ENCODE measurements around the gene CCDC33.

CCDC33 gene

DNA sequence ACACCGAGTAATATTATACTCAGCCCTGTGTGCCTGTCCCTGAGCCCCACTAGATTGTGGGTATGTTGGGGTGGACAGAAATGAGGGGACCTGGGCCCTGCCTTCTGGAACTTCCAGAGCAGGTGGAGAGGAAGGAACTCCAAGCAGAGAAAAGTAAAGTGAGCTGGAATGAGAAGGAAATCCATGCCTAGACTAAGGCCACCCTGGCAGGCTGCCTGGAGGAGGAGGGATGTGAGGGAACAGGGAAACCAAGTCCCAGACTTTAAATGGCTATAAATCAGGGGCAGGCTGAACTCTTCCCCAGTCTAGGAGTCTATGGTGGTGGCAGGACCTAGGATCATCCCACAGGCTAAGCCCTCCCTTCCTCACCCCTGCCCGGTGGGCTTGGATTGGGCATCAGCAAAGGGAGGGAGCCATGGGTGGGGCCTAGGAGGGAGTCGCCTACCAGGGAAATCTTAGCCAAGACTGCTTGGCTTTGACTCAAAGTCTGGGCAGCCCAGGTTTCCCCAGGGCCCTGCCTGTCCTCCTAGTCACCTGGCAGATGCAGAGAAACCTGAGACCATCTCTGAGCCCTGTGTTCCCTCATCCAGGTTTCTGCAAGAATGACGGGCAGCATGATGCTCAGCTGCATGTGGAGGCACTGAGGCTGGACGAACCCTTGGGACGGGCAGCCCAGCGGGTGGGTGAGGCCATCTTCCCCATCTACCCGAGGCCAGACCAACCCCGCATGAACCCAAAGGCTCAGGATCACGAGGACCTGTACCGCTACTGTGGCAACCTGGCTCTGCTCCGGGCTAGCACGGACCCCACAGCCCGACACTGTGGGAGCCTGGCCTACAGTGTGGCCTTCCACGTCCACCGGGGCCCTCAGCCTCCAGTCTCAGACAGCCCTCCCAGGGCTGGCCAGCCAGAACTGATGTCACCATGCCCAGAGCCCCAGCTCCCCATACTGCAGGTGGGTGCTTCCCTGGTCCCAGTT lies 17.9 kb upstream of the CCDC33 start:
- Histone ChIP-seq H3K9me3 (ENCODE audit: control insufficient read depth in 2 of 2, low read length in 2 of 2) (no peaks in the 10 kb centered on the region), H3K9ac (ENCODE audit: low read depth in 1 of 2, low read length in 2 of 2) (no peak overlapping the region), H3K4me1 (ENCODE audit: control insufficient read depth in 2 of 2, insufficient read depth in 2 of 2, low read length in 2 of 2) (peaks cover 3 to 6% of the 10 kb centered on the region in 2 donors), H3K36me3 (ENCODE audit: control insufficient read depth in 2 of 2, insufficient read depth in 2 of 2, low read length in 2 of 2) (no peaks in the 10 kb centered on the region), H3K27ac (ENCODE audit: low read depth in 2 of 2, low read length in 2 of 2) (no peak overlapping the region), H3K4me3 (ENCODE audit: low read length in 2 of 2) (no peak overlapping the region), H3K27me3 (ENCODE audit: control insufficient read depth in 2 of 2, insufficient read depth in 2 of 2, low read length in 2 of 2) (peaks cover 0 to 3% of the 10 kb centered on the region in 2 donors)

DNA sequence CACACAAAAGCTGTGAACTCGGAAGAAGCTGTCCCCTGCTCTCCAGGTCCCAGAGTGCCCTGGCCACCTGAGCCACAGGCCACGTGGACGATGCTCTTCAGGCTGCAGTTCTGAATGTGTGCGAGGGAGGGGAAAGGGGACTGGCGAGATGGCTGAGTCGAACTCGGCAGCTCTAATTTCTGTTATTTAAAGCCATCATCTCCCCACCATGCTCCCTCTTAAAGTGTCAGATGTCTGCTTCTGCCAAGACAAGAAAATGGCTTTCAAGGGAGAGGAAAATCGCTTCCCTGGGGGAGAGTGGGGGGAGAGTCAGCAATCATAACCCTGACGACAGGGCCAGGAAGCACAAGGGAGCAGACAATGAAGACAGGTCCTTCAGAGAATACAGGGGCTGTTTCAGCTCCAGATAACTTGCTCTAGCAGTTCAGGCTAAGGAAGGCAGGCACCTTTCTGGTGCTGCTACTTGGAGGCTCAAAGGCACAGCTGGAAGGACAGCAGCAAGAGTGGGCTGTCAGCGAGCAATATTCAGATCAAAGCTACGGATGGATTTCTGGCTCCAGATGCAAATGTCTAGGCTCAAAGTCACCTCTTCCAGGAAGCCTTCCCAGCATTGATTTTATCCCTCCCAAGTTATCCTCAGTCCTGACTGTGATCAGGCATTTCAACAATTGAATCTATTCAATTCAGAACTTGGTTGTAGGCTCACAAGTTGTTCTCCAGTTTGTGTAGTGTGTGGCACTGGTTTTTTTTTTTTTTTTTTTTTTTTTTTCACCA lies 15.5 kb upstream of the CCDC33 start:
- peaks cover 0 to 6% of the 10 kb centered on the region in 2 donors for H3K27me3 ChIP-seq (ENCODE audit: control insufficient read depth in 2 of 2, insufficient read depth in 2 of 2, low read length in 2 of 2)
- no peaks in the 10 kb centered on the region for H3K36me3 ChIP-seq (ENCODE audit: control insufficient read depth in 2 of 2, insufficient read depth in 2 of 2, low read length in 2 of 2)
- H3K27ac ChIP-seq (ENCODE audit: low read depth in 2 of 2, low read length in 2 of 2), result no peak overlapping the region
- peaks cover 3 to 7% of the 10 kb centered on the region in 2 donors for H3K4me1 ChIP-seq (ENCODE audit: control insufficient read depth in 2 of 2, insufficient read depth in 2 of 2, low read length in 2 of 2)
- no peaks in the 10 kb centered on the region for H3K9me3 ChIP-seq (ENCODE audit: control insufficient read depth in 2 of 2, low read length in 2 of 2)
- H3K4me3 ChIP-seq (ENCODE audit: low read length in 2 of 2), result no peak overlapping the region
- H3K9ac ChIP-seq (ENCODE audit: low read depth in 1 of 2, low read length in 2 of 2), result no peak overlapping the region

- H3K4me1 ChIP-seq (ENCODE audit: control insufficient read depth in 2 of 2, insufficient read depth in 2 of 2, low read length in 2 of 2), result peaks cover 3 to 7% of the 10 kb centered on the region in 2 donors
- H3K4me3 ChIP-seq (ENCODE audit: low read length in 2 of 2), result no peak overlapping the region
- no peak overlapping the region for H3K27ac ChIP-seq (ENCODE audit: low read depth in 2 of 2, low read length in 2 of 2)
- H3K9me3 ChIP-seq (ENCODE audit: control insufficient read depth in 2 of 2, low read length in 2 of 2), result no peaks in the 10 kb centered on the region
- H3K9ac ChIP-seq (ENCODE audit: low read depth in 1 of 2, low read length in 2 of 2), result no peak overlapping the region
- peaks cover 0 to 6% of the 10 kb centered on the region in 2 donors for H3K27me3 ChIP-seq (ENCODE audit: control insufficient read depth in 2 of 2, insufficient read depth in 2 of 2, low read length in 2 of 2)
- H3K36me3 ChIP-seq (ENCODE audit: control insufficient read depth in 2 of 2, insufficient read depth in 2 of 2, low read length in 2 of 2), result no peaks in the 10 kb centered on the region
Measured at GRCh38 chr15:74221399-74222239, 14.5 kb upstream of the CCDC33 start.

DNA sequence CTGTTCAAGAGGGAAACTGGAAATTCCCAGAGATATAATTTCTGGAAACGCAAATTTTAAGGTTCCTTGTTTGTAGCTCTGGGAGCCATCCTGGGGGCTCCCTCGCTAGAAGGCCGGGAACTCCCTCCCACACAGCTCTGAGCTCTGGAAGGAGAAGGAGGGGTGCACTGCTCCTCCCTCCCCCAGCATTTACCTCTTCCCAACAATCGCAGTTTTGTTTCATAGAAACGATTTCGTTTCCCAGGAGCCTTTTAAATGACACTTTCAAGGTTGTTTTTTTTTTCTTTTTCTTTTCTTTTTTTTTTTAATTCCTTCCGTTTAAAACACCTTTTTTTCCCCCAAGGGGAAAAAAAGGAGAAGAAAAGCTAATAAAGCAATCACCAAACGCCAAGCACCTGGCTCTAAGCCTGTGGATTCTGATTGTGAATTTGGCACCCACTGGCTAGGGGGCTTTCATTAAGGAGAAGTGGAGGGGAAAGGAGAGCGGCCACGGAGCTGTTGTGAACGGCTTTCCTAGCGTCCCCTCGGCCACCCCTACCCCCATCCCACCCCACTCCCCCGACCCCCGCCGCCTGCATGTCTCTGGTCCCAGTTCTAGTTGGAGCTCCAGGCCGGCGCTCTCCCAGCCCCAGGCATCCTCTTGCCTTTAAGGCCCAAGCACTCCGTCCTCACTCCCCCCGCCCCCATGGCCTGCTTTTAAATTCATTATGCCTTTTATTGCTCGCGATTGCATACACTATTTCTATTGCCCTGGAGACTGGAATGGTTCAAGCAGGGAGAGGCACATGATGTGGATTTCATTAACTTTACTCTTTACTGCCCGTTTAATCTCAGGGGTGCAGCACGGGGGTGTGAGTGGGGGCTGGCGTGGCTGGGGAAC lies 13.6 kb upstream of the CCDC33 start:
- Histone ChIP-seq H3K27me3 (ENCODE audit: control insufficient read depth in 2 of 2, insufficient read depth in 2 of 2, low read length in 2 of 2) (peaks cover 0 to 6% of the 10 kb centered on the region in 2 donors), H3K9ac (ENCODE audit: low read depth in 1 of 2, low read length in 2 of 2) (no peak overlapping the region), H3K9me3 (ENCODE audit: control insufficient read depth in 2 of 2, low read length in 2 of 2) (no peaks in the 10 kb centered on the region), H3K4me1 (ENCODE audit: control insufficient read depth in 2 of 2, insufficient read depth in 2 of 2, low read length in 2 of 2) (peaks cover 3 to 7% of the 10 kb centered on the region in 2 donors), H3K36me3 (ENCODE audit: control insufficient read depth in 2 of 2, insufficient read depth in 2 of 2, low read length in 2 of 2) (no peaks in the 10 kb centered on the region), H3K4me3 (ENCODE audit: low read length in 2 of 2) (no peak overlapping the region), H3K27ac (ENCODE audit: low read depth in 2 of 2, low read length in 2 of 2) (no peak overlapping the region)

DNA sequence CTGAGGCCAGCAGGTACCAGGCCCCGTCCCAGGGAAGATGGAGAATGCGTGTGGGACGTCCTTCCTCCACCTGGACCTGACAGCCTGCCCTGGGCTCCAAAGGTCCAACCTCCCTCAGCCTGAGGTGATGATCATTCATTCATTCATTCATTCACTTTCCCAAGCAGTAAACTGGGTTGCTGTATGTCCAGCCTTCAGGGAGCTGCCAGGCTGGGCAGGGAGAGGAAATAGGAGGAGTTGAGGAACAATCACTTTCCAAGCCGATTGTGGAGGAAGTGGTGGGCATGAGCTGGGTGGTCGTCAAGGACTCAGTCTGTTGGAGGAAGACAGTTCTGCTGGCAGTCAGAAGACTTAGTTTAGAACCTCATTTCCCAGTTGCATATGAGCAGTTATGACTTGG lies 10.2 kb upstream of the CCDC33 start:
- Histone ChIP-seq H3K4me3 (ENCODE audit: low read length in 2 of 2) (no peak overlapping the region), H3K36me3 (ENCODE audit: control insufficient read depth in 2 of 2, insufficient read depth in 2 of 2, low read length in 2 of 2) (no peaks in the 10 kb centered on the region), H3K9ac (ENCODE audit: low read depth in 1 of 2, low read length in 2 of 2) (no peak overlapping the region), H3K27me3 (ENCODE audit: control insufficient read depth in 2 of 2, insufficient read depth in 2 of 2, low read length in 2 of 2) (peaks cover 0 to 6% of the 10 kb centered on the region in 2 donors), H3K27ac (ENCODE audit: low read depth in 2 of 2, low read length in 2 of 2) (no peak overlapping the region), H3K9me3 (ENCODE audit: control insufficient read depth in 2 of 2, low read length in 2 of 2) (no peaks in the 10 kb centered on the region), H3K4me1 (ENCODE audit: control insufficient read depth in 2 of 2, insufficient read depth in 2 of 2, low read length in 2 of 2) (peaks cover 9 to 18% of the 10 kb centered on the region in 2 donors)

GRCh38 chr15:74226761-74227540 lies 9.2 kb upstream of the CCDC33 start:
- H3K9me3 ChIP-seq (ENCODE audit: control insufficient read depth in 2 of 2, low read length in 2 of 2), result no peaks in the 10 kb centered on the region
- peaks cover 6 to 16% of the 10 kb centered on the region in 2 donors for H3K4me1 ChIP-seq (ENCODE audit: control insufficient read depth in 2 of 2, insufficient read depth in 2 of 2, low read length in 2 of 2)
- H3K27me3 ChIP-seq (ENCODE audit: control insufficient read depth in 2 of 2, insufficient read depth in 2 of 2, low read length in 2 of 2), result peaks cover 0 to 6% of the 10 kb centered on the region in 2 donors
- no peak overlapping the region for H3K9ac ChIP-seq (ENCODE audit: low read depth in 1 of 2, low read length in 2 of 2)
- no peak overlapping the region for H3K4me3 ChIP-seq (ENCODE audit: low read length in 2 of 2)
- H3K27ac ChIP-seq (ENCODE audit: low read depth in 2 of 2, low read length in 2 of 2), result no peak overlapping the region
- H3K36me3 ChIP-seq (ENCODE audit: control insufficient read depth in 2 of 2, insufficient read depth in 2 of 2, low read length in 2 of 2), result no peaks in the 10 kb centered on the region

DNA sequence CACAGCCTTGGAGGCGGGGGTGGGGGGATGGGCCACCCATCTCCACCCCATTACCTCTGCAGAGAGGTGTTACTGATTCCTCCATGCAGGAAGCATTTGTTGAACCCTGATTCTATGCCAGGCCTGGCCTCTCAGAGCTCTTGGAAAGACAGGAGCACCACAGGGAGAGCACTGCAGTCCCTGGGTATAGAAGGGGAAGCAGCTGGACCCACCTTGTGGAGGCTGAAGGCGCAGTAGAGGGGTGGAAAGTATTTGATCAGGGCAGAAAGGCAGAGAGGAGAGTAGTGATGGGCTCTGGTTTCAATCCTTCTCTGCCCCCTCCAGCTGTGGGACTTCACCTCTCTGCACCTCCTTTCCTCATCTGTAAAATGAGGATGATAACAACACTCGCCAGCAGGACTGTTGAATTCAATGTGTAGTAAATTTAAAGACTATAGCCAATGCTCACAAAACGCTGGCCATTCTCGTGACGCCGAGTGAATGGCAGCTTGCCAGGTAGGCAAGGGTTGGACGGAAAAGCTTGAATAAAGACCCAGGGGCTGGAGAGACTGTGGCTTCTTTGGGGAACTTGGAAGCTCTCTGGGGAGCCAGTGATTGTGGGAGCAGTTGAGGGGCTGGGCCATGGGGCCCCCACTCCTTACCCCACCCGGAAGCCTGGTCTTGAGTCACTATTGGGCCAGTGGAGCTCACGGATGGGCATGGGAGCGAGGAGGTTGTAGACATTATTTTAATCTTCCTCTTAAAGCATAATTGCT lies 8.0 kb upstream of the CCDC33 start:
- no peak overlapping the region for H3K27ac ChIP-seq (ENCODE audit: low read depth in 2 of 2, low read length in 2 of 2)

GRCh38 chr15:74228723-74229081 lies 7.4 kb upstream of the CCDC33 start:
- Histone ChIP-seq H3K9ac (ENCODE audit: low read depth in 1 of 2, low read length in 2 of 2) (no peak overlapping the region), H3K9me3 (ENCODE audit: control insufficient read depth in 2 of 2, low read length in 2 of 2) (no peaks in the 10 kb centered on the region), H3K27me3 (ENCODE audit: control insufficient read depth in 2 of 2, insufficient read depth in 2 of 2, low read length in 2 of 2) (no peaks in the 10 kb centered on the region), H3K36me3 (ENCODE audit: control insufficient read depth in 2 of 2, insufficient read depth in 2 of 2, low read length in 2 of 2) (no peaks in the 10 kb centered on the region), H3K4me1 (ENCODE audit: control insufficient read depth in 2 of 2, insufficient read depth in 2 of 2, low read length in 2 of 2) (peaks cover 6 to 11% of the 10 kb centered on the region in 2 donors), H3K4me3 (ENCODE audit: low read length in 2 of 2) (no peak overlapping the region), H3K27ac (ENCODE audit: low read depth in 2 of 2, low read length in 2 of 2) (no peak overlapping the region)

More for the DNA sequence above, 8.0 kb upstream of the CCDC33 start:
- H3K4me1 ChIP-seq (ENCODE audit: control insufficient read depth in 2 of 2, insufficient read depth in 2 of 2, low read length in 2 of 2), result peaks cover 6 to 12% of the 10 kb centered on the region in 2 donors
- H3K9ac ChIP-seq (ENCODE audit: low read depth in 1 of 2, low read length in 2 of 2), result no peak overlapping the region
- H3K4me3 ChIP-seq (ENCODE audit: low read length in 2 of 2), result no peak overlapping the region
- no peaks in the 10 kb centered on the region for H3K9me3 ChIP-seq (ENCODE audit: control insufficient read depth in 2 of 2, low read length in 2 of 2)
- no peaks in the 10 kb centered on the region for H3K36me3 ChIP-seq (ENCODE audit: control insufficient read depth in 2 of 2, insufficient read depth in 2 of 2, low read length in 2 of 2)
- peaks cover 0 to 3% of the 10 kb centered on the region in 2 donors for H3K27me3 ChIP-seq (ENCODE audit: control insufficient read depth in 2 of 2, insufficient read depth in 2 of 2, low read length in 2 of 2)
